Gastroesophageal sphincter (tissue), 3 donors: ENCODE results near the gene TMPRSS5.

Experiments
- CTCF ChIP-seq, 4 experiments: fragments of 200-600 bp in 2 of 4; fragments of 450-650 bp in 2 of 4; sonication (generic) in 1 of 4; IDR thresholded peaks; one replicate each; pipeline ENCODE4 v1.5.1; 2017 to 2019; ENCODE audit warnings: antibody characterized with exemption in 4 of 4, mild to moderate bottlenecking in 2 of 4, moderate library complexity in 2 of 4
- POLR2AphosphoS5 ChIP-seq: sonication (generic); formaldehyde crosslinking; IDR thresholded peaks from one replicate; pipeline ENCODE4 v1.6.1; 2017; ENCODE audit warnings: antibody characterized with exemption

GRCh38 chr11:113673550-113674396 is 32.3 kb downstream of the TMPRSS5 start:
- TF ChIP-seq POLR2AphosphoS5 (no peak), CTCF (IDR thresholded peaks at IDR 0.05) (no peak)
